HG02678 (cell line): Measurements from ENCODE around the gene XKRX.

ENCODE experiments used
- ATAC-seq: cut with Tn5 transposase; IDR thresholded peaks from one replicate; pipeline ENCODE4 v1.9.1; 2021; ENCODE audit warnings: mild to moderate bottlenecking, moderate library complexity; ENCODE audit not compliant: unreplicated experiment

The XKRX gene

GRCh38 chrX:100928660-100929613 is at the start of gene XKRX:
XKRX (minus strand) TSS chrX:100928917; CDS start chrX:100928304, 613 bp downstream.
- peak; percentile 72 for ATAC-seq

- no peak for ATAC-seq
Observed at GRCh38 chrX:100976211-100976610, 47.5 kb upstream of the XKRX start.

- no peak for ATAC-seq
Observed at GRCh38 chrX:100975212-100975611, 46.5 kb upstream of the XKRX start.

GRCh38 chrX:100973411-100973810 is 44.7 kb upstream of the XKRX start:
- no peak for ATAC-seq

DNA sequence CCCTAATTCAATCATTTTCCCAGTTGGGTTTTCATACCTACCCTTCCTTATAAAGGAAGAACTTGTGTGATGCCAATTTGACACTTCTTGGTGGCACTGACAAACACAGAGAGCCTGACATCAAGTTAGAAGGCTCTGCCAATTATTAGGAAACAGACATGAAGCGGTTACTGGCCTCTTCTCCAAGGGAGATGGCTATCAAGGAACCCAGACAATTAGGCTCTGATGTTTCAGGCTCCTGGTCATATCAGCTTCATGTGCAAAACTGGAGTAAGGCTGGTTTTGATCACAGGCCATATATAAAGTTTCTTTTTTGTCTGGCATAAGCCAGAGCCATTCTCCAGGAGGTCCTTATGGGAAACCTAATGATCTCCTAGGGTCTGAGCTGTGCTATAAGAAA is 41.2 kb upstream of the XKRX start:
- ATAC-seq, result no peak

DNA sequence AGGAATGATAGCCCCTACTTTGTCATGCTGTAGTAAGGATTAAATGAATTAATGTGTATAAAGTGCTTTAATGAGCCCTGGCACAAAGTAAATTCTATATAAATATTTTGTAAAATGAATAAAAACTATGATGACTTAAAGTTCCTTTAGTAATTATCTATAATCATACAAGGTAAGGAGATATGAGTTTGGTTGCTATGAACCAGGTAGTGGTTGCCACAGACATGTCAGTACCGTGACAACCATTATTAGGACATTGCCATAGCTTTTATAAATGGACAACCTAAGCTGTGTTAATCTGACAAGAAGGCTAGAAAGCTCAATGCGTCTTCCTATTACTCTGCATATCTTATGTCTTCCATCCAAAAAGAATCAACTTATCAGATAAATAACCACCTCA is 40.7 kb upstream of the XKRX start, which contains the start of gene ARL13A:
ARL13A (plus strand) TSS at position 301 of the 400 bp plus-strand sequence. CDS start 3,982 bp downstream, outside the sequence.
- ATAC-seq, result no peak

- no peak for ATAC-seq
Observed at GRCh38 chrX:100964362-100964761, 35.6 kb upstream of the XKRX start.

DNA sequence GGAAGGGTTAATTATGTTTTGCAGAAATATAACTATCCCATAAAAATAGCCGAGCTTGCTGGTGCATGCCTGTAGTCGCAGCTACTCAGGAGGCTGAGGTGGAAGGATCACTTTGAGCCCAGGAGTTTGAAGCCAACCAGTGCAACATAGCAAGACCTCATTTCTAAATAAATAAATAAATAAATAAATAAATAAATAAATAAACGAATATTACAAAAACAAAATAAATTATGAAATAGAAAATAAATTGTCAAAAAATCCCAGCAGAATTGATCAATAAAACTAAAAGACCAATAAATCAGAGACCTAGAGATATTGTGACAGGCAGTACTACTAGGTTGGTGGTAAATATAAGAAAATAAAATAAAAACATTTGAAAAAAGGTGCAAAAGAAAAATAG is 34.1 kb upstream of the XKRX start:
- ATAC-seq, result no peak

GRCh38 chrX:100948557-100948956 is 19.8 kb upstream of the XKRX start:
- no peak for ATAC-seq

DNA sequence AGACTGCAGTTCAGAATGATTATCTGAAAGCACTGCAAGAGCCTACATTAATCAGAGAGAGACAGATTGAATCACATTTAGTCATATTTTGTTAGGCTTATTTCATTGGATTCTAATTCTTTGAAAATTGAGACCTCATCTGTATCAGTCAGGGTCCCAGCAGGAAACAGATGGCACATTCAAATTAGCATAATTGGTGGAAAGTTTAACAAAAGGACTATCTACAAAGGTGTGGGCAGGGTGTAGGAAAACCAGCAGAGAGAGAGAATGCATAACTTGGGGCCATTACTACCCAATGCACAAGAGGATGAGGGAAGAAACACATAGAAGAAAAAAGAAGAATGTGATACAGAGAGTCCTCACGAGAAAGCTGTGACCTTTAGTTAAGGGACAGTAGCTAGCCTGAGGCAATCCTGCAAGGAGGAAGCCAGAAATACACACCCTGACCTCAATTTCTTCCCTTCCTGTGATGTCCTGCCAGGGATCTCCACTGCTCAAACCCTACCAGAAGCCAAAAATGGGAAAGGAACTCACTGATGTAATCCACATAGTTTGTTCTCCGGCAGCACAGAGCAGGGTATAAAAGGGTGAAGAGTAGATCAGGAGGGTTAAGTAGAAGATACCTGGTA is 17.7 kb upstream of the XKRX start:
- ATAC-seq, result no peak

DNA sequence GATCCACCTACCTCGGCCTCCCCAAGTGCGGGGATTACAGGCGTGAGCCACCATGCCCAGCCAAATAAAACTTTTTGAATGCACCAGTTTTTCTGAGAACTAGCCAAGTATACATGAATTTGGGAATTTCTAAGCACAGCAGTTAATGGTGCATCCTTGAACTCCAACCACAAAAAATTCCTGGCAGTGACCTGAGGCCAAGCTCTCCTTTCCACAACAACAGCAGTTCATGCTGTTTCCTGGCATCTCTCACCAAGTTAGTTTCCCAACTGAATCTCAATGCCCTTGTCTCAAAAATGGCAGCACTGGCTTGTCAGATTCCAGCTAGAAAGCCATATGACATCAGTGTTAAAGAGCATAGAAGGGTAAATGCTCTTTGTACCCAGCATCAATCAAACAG is 15.9 kb upstream of the XKRX start:
- no peak for ATAC-seq

- ATAC-seq, result no peak
Observed at GRCh38 chrX:100939333-100939732, 10.6 kb upstream of the XKRX start.

DNA sequence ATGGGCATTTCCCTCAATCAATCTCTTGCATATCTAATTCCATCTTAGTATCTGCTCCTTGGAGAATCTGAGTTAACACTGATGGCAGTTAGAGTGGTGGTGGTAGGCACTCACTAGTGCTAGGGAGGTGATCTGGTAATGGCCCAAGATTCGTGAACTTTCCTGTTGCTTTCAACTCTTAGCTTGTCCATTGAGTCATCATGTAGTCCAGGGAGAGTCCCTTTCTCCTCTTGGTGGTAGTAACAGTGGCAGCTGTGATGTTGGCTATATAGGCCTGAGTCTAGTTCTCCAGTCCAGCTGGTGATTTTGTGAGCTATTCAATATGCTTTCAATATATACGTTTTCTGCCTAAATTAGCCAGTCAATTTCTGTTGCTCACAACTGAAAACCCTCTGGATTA is 7.0 kb upstream of the XKRX start:
- no peak for ATAC-seq

DNA sequence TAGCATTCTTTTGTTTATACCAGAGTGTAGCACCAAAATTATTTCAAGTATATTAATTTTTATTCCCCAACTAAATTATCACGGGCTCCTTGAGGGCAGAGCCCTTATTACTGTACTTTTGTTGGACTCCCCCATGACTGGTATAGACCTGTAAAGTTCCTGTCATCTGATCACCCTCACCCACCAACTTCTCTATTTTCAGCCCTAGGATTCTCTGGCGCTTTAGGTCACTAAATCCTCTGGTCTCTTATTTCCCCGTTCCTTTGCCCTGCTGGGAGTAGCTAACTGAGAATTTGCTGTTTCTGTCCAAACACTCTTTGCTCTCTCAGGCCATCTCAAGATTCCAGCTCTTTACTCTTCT is 3.2 kb upstream of the XKRX start:
- ATAC-seq, result peak; percentile 8

DNA sequence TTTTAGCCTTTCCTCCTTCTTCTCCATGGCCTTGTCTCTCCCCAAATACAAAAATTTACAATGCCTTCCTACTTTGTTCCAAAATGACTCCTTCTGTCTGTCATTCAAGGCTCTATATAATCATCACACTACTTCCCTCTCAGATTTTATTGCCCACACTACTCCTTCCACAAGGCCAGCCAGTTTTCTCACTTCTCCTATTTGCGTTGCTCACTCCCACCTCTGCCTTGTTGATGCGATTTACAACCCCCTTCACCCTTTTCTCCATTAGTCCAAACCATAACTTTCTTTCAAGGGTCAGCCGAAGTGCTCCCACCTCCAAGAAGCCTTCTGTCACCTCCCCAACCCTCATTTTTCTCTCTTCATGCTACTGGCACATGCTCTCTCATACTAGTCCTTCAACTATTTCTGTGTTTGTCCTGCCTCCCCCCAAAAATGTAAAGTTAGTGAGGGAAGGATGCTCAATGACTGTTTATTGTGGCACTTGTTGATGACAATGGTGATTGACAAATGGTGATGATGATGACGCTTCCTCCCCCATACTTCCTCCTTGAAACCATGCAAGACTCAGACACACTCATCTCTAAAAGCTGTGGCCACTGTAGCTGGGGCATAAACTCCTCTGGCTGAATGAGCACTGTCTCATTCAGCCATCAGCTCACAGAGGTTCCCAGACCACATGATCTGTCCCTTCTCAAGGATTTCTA is 2.7 kb upstream of the XKRX start:
- peak; percentile 76 for ATAC-seq

GRCh38 chrX:100926453-100926852 is 2.3 kb downstream of the XKRX start:
- no peak for ATAC-seq

GRCh38 chrX:100924375-100924774 is 4.3 kb downstream of the XKRX start:
- ATAC-seq, result no peak

GRCh38 chrX:100915562-100915961 is 13.2 kb downstream of the XKRX start:
- no peak for ATAC-seq

- no peak for ATAC-seq
Observed at GRCh38 chrX:100913111-100913510, 15.6 kb downstream of the XKRX start.

DNA sequence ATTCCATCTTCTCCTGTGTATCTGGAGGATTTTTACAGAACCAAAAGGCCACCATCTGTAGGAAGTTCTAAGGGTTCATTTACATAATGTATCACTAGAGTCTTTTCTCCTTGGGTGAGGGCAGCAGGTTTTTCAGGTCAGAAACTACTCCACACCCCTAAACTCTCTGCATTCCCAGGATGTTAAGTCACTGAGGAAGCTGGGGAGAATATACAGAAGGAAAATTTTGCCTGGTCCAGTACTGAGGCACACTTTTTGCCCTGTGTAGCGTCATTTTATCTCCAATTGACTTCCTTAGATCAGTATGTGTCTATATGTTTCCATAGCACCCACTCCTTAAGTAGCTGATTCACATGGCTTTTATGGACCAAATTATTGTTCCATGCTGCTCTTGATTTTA is 17.0 kb downstream of the XKRX start:
- ATAC-seq, result no peak

DNA sequence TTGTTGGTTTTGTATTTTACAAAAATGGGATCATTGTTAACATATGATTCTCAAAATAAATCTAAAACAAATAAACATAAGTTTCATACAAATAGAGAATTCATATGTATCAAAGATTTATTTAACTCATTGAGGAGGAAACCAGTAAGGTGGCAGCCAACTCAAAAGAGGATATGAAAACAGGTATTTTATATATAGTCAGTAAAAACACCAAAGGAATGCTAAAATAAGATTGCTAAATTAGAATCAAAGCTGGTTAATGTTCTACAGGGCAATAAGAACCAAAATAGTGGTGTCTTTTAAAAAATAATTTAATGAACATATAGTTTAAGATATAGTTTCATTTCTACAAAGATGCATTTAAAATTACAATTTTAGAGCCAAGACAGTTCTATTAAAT is 23.1 kb downstream of the XKRX start:
- no peak for ATAC-seq

- ATAC-seq, result no peak
Observed at GRCh38 chrX:100904433-100904832, 24.3 kb downstream of the XKRX start.
